Endothelial cell of umbilical vein (primary cell): ENCODE data around the gene PARP12. TPM values are rescaled to one million over a fixed set of nuclear protein-coding genes. Genes with fewer than 3 reads are reported as not detected.

Experiments used
- BruUV-seq: library from RNA; stranded (reverse); fragments of 400-500 nt; replicated peaks from 2 replicates; lab custom pipeline; 2021; lab: Mats Ljungman, UMichigan
- CTCF ChIA-PET: fragments of 300-600, 350-600 bp; sonication (Branson Sonifier 250); formaldehyde crosslinking; loops from one replicate; lab custom pipeline; 2021; ENCODE audit warnings: antibody characterized with exemption, inconsistent platforms; lab: Charles Lee
- POLR2A ChIA-PET: fragments of 300-600, 350-600 bp; sonication (Branson Sonifier 250); formaldehyde crosslinking; loops from one replicate; lab custom pipeline; 2021; ENCODE audit warnings: antibody characterized with exemption, inconsistent platforms; lab: Charles Lee
- DNase-seq: peaks from one replicate; pipeline ENCODE4 v3.0.0-alpha.2; 2011; ENCODE audit warnings: low read depth, low spot score
- FAIRE-seq: peaks from 2 replicates; lab custom pipeline; 2011; peaks lifted over from hg19 to GRCh38; lab: Jason Lieb, UNC
- H2AFZ ChIP-seq: 2 replicates; pipeline ENCODE4 v1.6.0; 2012; ENCODE audit warnings: low read depth, low read length, control low read depth, inconsistent platforms
- H3K27ac ChIP-seq: 2 replicates; pipeline ENCODE4 v1.5.1; 2011; ENCODE audit warnings: low read depth, mild to moderate bottlenecking, control low read depth, low read length, moderate library complexity; ENCODE audit not compliant: insufficient read depth
- H3K27me3 ChIP-seq, 2 experiments: 2 replicates each; pipeline versions ENCODE4 v1.6.0 to v1.6.1; 2011; ENCODE audit warnings: low read length in 2 of 2, mixed read lengths in 1 of 2; ENCODE audit not compliant: control insufficient read depth in 2 of 2, insufficient read depth in 2 of 2
- H3K36me3 ChIP-seq, 2 experiments: 2 replicates in 1 of 2; 3 replicates in 1 of 2; pipeline ENCODE4 v1.5.1; 2011; ENCODE audit warnings: low read length in 2 of 2, mild to moderate bottlenecking in 1 of 2, moderate library complexity in 1 of 2; ENCODE audit not compliant: control insufficient read depth in 2 of 2, insufficient read depth in 2 of 2; ENCODE audit errors: extremely low read depth in 1 of 2
- H3K4me1 ChIP-seq: 3 replicates; pipeline ENCODE4 v1.5.1; 2011; ENCODE audit warnings: mild to moderate bottlenecking, low read length; ENCODE audit not compliant: control insufficient read depth, insufficient read depth; ENCODE audit errors: extremely low read depth
- H3K4me2 ChIP-seq: 2 replicates; pipeline ENCODE4 v1.6.1; 2011; ENCODE audit warnings: low read length, control low read depth, mixed read lengths; ENCODE audit not compliant: insufficient read depth
- H3K4me3 ChIP-seq, 3 experiments: fragments of 200-600 bp in 1 of 3; sonication (generic), shearing (Covaris generic) in 1 of 3; replicated peaks in 1 of 3; 2 replicates each; pipeline ENCODE4 v1.5.1; 2011 to 2016; ENCODE audit warnings: control low read depth in 3 of 3, low read length in 3 of 3, mild to moderate bottlenecking in 2 of 3, inconsistent platforms in 1 of 3, low read depth in 1 of 3, moderate library complexity in 1 of 3; ENCODE audit not compliant: insufficient read depth in 1 of 3
- H3K79me2 ChIP-seq: 2 replicates; pipeline ENCODE4 v1.6.0; 2012; ENCODE audit warnings: low read length, inconsistent platforms; ENCODE audit not compliant: control insufficient read depth, insufficient read depth
- H3K9ac ChIP-seq: replicated peaks from 2 replicates; pipeline ENCODE3; 2011; ENCODE audit warnings: low read length, control low read depth; ENCODE audit not compliant: insufficient read depth; ENCODE audit errors: extremely low read depth
- H3K9me1 ChIP-seq: replicated peaks from 3 replicates; pipeline ENCODE4 v1.6.0; 2011; ENCODE audit warnings: mild to moderate bottlenecking, low read length; ENCODE audit not compliant: control insufficient read depth, insufficient read depth; ENCODE audit errors: extremely low read depth
- H3K9me3 ChIP-seq: replicated peaks from 2 replicates; pipeline ENCODE4 v1.5.1; 2012; ENCODE audit warnings: low read length, inconsistent platforms; ENCODE audit not compliant: control insufficient read depth, insufficient read depth
- H4K20me1 ChIP-seq: replicated peaks from 2 replicates; pipeline ENCODE3; 2011; ENCODE audit warnings: mild to moderate bottlenecking, low read length; ENCODE audit not compliant: control insufficient read depth, insufficient read depth; ENCODE audit errors: extremely low read depth
- EZH2 ChIP-seq: IDR thresholded peaks from 2 replicates; pipeline ENCODE4 v1.6.1; 2012; ENCODE audit warnings: borderline replicate concordance, low read depth, mild to moderate bottlenecking, moderate library complexity, low read length, inconsistent platforms; ENCODE audit not compliant: severe bottlenecking
- FOS ChIP-seq: IDR thresholded peaks from 2 replicates; pipeline ENCODE4 v1.6.1; 2011; ENCODE audit warnings: mild to moderate bottlenecking, low read length, moderate library complexity, borderline replicate concordance; ENCODE audit not compliant: insufficient read depth
- GATA2 ChIP-seq: IDR thresholded peaks from 2 replicates; pipeline ENCODE4 v1.7.0; 2011; ENCODE audit warnings: low read depth, mild to moderate bottlenecking, moderate library complexity, mixed read lengths, low read length; ENCODE audit not compliant: insufficient read length, insufficient read depth
- JUN ChIP-seq: IDR thresholded peaks from 2 replicates; pipeline ENCODE4 v1.6.1; 2011; ENCODE audit warnings: borderline replicate concordance, low read depth; ENCODE audit not compliant: insufficient read length, insufficient read depth
- MYC ChIP-seq: IDR thresholded peaks from one replicate; pipeline ENCODE4 v1.6.1; 2011; ENCODE audit warnings: mild to moderate bottlenecking, low read depth, low read length
- POLR2A ChIP-seq: IDR thresholded peaks from 2 replicates; pipeline ENCODE4 v1.6.1; 2012; ENCODE audit warnings: low read depth, mild to moderate bottlenecking, control low read depth, low read length
- POLR2AphosphoS5 ChIP-seq: IDR thresholded peaks from 2 replicates; pipeline ENCODE4 v1.6.1; 2012; ENCODE audit warnings: low read depth, mild to moderate bottlenecking, control low read depth, low read length, moderate library complexity; ENCODE audit not compliant: insufficient read depth
- dilution Hi-C: fragments of 300-500 bp; cut with MboI; formaldehyde crosslinking; loops from one replicate; pipeline ENCODE4 v1.15.0; 2019; ENCODE audit warnings: low sequenced_read_pairs; ENCODE audit not compliant: extremely low pct_ligation_motif_present
- intact Hi-C: fragments of 100-400 bp; cut with micrococcal nuclease; formaldehyde crosslinking; loops from one replicate; pipeline ENCODE4 v1.10.0; 2022
- polyA plus RNA-seq, 4 experiments: library from polyadenylated mRNA; depleted of rRNA in 3 of 4; stranded (reverse) in 3 of 4; unstranded in 1 of 4; fragments of >200 nt; gene quantifications; 2 replicates each; pipeline versions ENCODE4 v1.2.1 to v1.2.3, GENCODE V29; 2011 to 2012; ENCODE audit warnings: missing spikeins in 1 of 4
- total RNA-seq: library from RNA; stranded (reverse); gene quantifications from 2 replicates; pipeline ENCODE4 v1.2.3, GENCODE V29; 2021
- TF ChIP-seq, protein P1 (sequence below): IDR thresholded peaks from 2 replicates; pipeline ENCODE4 v1.6.1; 2011; ENCODE audit not compliant: insufficient read depth, insufficient read length
- TF ChIP-seq, protein P2 (sequence below), 2 donors: IDR thresholded peaks; 1 replicate in 1 of 2; 2 replicates in 1 of 2; pipeline ENCODE4 v1.5.1; 2011; ENCODE audit warnings: low read length in 2 of 2, mild to moderate bottlenecking in 2 of 2, moderate library complexity in 2 of 2, control low read depth in 1 of 2, inconsistent platforms in 1 of 2, low read depth in 1 of 2; ENCODE audit not compliant: insufficient read depth in 1 of 2; ENCODE audit errors: extremely low read depth in 1 of 2

The PARP12 gene
- total and polyA plus RNA-seq, 2 donors (not counting 3 experiments of a cell fraction or from before 2014, with no cell fraction given) = 65.4 to 83.2 TPM

DNA sequence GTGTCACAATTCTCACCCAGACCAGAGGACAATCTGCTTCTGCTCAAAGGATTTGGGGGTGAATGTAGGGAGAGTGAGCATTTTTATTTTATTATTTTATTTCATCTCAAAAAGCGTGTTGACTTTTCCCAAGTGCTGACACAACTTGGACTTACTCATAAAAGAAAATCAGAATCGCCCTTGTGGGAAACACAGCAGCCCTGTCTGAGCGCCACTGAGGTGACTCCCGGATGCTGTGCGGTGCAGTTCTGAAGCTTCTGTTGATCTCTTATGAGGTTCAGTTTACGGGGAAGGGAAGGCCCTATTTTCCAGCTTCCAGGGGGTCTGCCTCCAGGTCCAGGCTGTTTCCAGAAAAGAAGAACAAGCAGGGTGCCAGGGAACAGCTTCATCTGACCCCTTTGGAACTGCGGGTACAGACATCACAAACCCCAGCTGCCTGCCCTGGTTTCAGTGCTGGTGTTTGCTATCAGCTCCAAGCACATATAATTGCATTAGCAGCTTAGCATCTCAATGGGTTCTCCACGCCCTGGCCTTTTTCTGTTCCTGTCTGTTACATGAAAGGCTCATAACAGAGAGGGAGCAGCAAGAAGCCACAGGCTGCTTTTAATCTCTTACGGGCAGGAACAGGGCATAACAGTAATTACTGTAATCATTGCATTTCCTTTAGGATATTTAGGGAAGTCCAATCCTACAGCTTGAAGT, 52.4 kb downstream of the PARP12 start:
- intact Hi-C loops (no loop called here), dilution Hi-C loops (loop anchor here (25.0 kb wide), 1 partner anchor 398 kb away; no protein-coding TSS in a partner anchor)
- no peaks in the 10 kb centered on the region for H3K9me1 ChIP-seq
- CTCF ChIA-PET = interaction anchor here (0.9 to 1.1 kb wide), 2 partner anchors 12 to 408 kb away, joined by 3 to 5 read pairs; no protein-coding TSS in a partner anchor
- no peaks in the 10 kb centered on the region for H3K9me3 ChIP-seq
- no peak overlapping the region for H3K4me2 ChIP-seq
- BruUV-seq = no TSS peak
- no peak overlapping the region for H3K9ac ChIP-seq
- H3K4me1 ChIP-seq = no peaks in the 10 kb centered on the region
- no peaks in the 10 kb centered on the region for H4K20me1 ChIP-seq
- no peaks in the 10 kb centered on the region for H3K79me2 ChIP-seq
- DNase-seq (no peak), FAIRE-seq (no peak)
- no peak for TF ChIP-seq POLR2A
- TF ChIP-seq, protein P1, sequence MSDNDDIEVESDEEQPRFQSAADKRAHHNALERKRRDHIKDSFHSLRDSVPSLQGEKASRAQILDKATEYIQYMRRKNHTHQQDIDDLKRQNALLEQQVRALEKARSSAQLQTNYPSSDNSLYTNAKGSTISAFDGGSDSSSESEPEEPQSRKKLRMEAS = no peak
- TF ChIP-seq JUN = no peak
- TF ChIP-seq POLR2AphosphoS5 = no peak
- TF ChIP-seq, protein P2, sequence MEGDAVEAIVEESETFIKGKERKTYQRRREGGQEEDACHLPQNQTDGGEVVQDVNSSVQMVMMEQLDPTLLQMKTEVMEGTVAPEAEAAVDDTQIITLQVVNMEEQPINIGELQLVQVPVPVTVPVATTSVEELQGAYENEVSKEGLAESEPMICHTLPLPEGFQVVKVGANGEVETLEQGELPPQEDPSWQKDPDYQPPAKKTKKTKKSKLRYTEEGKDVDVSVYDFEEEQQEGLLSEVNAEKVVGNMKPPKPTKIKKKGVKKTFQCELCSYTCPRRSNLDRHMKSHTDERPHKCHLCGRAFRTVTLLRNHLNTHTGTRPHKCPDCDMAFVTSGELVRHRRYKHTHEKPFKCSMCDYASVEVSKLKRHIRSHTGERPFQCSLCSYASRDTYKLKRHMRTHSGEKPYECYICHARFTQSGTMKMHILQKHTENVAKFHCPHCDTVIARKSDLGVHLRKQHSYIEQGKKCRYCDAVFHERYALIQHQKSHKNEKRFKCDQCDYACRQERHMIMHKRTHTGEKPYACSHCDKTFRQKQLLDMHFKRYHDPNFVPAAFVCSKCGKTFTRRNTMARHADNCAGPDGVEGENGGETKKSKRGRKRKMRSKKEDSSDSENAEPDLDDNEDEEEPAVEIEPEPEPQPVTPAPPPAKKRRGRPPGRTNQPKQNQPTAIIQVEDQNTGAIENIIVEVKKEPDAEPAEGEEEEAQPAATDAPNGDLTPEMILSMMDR (IDR thresholded peaks at IDR 0.05; ENCODE audit: extremely low read depth in 1 of 2, insufficient read depth in 1 of 2, low read depth in 1 of 2, low read length in 2 of 2) = no peak
- no peak for TF ChIP-seq EZH2
- TF ChIP-seq GATA2 = no peak
- TF ChIP-seq MYC = no peak
- TF ChIP-seq FOS = no peak
- no peak overlapping the region for H2AFZ ChIP-seq
- POLR2A ChIA-PET = no interaction called here
- no peak overlapping the region for H3K27ac ChIP-seq
- H3K4me3 ChIP-seq = no peak overlapping the region
- H3K36me3 ChIP-seq = no peaks in the 10 kb centered on the region
- peaks cover 0 to 3% of the 10 kb centered on the region in 2 experiments for H3K27me3 ChIP-seq
